Measurements from ENCODE around the gene TTC7B.
A peak's percentile ranks its signal among the peaks of the same experiment; 100 is the strongest.

The TTC7B gene

DNA sequence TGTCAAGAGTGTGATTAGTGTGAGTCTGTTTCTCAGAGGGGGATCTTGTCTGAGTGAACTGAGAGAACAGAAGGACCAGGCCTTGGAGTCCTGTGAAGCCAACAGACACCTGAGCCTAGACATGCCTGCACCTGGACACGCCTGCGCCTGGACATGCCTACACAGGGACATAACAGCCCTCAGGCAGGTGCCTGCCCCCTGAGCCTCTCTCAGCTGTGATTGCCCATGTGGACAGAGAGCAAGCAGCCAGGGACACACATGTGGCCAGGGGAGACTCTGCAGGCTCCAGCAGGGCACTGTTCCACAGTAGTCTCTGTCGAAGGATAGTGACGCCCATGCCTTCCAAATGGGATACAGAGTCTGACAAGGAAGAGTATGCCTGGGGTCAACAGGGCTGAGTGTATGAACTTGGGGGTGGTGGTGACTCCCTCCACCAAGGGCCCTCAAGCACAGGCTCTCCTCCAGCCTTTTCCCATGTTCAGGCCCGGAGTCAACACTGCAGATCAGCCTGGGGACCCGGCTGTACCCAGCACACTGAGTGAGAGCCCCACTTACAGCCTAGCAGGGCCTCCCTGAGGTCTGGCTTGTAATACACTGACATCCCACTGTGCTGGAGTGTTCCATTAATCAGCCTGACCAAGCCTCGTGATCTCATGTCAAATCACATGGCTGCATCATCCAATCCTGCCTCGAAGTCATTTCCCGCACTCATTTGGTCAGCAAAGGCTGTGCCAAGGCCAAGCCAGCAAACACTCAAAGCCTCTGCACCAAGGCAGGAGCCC lies 246.4 kb downstream of the TTC7B start:
- no peak for DNase-seq

DNA sequence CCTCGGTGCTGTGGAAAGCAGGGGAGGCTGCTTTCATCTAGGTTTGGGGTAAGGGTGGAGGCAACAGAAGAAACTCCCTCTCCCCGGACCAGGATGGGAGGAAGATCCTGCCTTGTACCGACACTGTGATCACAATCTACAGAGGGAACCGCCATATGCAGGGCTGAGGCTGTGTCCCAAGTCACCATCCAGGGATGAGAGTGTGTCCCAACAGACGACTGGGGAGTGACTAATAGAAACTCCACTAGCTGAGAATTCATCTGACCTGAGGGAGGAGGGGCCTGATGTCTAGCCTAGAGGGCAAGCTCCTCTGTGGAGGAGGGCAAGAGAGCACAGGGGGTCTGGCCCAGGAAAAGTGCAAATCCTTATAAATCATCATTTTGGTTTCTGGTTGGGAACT lies 247.0 kb downstream of the TTC7B start:
- no peak for DNase-seq

DNA sequence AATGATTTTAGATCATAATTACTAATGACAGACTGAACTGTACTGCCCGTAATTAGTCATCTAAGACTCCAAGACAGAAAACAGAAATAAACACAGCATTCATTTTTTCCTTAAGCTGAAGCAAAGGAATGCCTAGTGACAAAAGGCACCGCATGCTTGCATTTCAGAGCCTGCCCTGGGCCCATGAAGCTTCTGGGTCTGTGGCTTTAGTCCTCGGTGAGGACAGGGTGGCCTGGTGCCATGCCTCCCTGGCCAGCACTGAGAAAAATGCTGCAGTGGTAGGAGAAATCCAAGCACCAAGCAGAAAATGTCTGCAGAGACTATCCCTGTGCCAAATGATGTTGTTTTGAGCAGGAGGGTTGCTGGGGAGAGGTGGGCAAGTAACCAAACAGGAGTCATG lies 247.8 kb downstream of the TTC7B start:
- no peak for DNase-seq

DNA sequence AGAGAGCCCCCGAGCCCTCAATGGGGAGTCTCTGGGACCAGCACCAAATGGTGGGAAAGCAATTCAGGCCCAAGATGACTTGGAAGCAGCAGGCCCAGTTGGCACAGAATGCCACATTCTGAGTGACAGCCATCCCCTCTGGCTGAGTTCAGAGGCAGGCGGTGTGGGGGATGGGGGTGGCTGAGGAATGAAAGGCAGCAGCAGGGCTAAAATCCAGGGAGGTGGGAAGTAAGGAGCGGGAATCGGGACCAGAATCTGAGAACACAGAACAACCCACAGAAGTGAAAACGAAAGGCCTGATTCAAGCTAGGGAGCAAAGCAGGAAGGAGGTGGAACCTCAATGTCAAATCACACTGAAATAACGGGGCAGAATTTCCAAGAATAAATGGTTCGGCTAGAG lies 248.2 kb downstream of the TTC7B start:
- no peak for DNase-seq

GRCh38 chr14:90567191-90567590 lies 249.0 kb downstream of the TTC7B start:
- DNase-seq, result no peak

DNA sequence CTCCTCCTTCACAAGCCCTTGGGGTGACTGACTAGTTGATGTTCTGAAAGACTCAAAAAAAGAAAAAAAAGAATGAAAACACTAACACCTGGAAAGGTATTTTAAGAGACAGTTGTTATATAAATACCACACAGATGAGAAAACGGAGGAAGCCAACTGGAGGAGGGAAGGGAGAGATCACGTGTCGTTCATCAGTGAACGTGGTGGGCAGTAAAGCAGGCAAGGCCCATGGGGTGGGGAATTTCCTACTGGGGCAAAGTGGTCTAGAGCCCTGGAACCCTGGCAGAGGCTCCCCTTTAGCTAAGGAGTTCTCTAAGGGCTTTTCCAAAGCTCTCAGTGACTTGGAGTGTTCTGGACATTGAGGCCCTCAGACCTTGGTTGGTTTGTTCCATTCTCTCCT lies 249.7 kb downstream of the TTC7B start:
- no peak for DNase-seq

- DNase-seq, result no peak
Observed at GRCh38 chr14:90564496-90564895, 251.7 kb downstream of the TTC7B start.

DNA sequence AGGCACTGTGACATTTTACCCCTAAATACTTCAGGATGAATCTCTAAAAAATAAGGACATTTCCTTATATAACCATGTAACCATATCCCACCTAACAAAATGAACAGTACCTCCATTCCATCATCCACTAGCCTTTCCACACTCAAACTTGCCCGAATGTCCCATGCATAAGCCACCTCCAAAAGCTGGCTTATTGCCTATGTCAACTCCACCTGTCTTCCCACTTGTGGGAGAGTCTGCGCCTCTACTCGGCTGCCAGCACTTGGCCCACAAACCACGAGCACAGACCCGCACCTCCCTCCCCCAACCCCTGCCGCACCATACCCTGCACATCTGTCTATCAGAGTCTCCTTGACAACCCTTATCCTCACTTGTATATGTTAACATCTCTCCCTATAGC lies 253.6 kb downstream of the TTC7B start:
- no peak for DNase-seq

- DNase-seq, result no peak
Observed at GRCh38 chr14:90561920-90562319, 254.3 kb downstream of the TTC7B start.

- no peak for DNase-seq
Observed at GRCh38 chr14:90560991-90561390, 255.2 kb downstream of the TTC7B start.

- no peak for DNase-seq
Observed at GRCh38 chr14:90560558-90560957, 255.7 kb downstream of the TTC7B start.

DNA sequence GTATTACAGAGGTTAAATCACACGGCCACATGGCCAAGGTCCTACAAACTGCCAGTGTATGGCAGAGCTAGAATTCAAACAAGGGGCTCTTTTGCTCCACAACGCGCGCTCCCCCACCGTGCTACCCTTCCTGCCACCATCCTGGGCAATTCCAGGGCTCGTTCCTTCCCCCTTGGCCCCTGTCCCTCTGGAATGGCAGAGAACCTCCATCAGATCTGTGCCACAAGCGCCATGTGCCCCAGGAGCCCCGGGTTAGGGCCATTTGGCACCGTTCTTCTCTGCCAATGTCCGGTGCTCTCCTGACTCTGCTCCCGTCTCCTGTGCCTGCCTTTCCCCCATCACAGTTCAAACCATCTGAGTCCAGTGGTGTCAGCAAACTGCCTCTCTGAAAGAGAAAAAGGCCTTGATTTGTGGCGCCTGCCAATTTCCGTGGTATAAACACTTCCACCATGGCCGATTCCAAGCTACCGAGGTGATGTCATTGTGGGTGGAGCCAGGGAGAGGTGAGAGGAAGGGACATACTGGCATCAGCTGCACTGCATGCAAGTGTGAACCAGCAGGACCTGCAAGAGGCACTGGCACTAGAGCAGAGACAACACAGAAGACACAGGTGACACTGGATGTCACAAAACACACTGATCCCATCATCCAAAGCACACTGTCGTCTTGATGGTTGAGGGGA lies 256.3 kb downstream of the TTC7B start:
- DNase-seq, result peak; percentile 51

- DNase-seq, result no peak
Observed at GRCh38 chr14:90558983-90559590, 257.1 kb downstream of the TTC7B start.

GRCh38 chr14:90558041-90558982 lies 257.9 kb downstream of the TTC7B start:
- DNase-seq, result no peak

DNA sequence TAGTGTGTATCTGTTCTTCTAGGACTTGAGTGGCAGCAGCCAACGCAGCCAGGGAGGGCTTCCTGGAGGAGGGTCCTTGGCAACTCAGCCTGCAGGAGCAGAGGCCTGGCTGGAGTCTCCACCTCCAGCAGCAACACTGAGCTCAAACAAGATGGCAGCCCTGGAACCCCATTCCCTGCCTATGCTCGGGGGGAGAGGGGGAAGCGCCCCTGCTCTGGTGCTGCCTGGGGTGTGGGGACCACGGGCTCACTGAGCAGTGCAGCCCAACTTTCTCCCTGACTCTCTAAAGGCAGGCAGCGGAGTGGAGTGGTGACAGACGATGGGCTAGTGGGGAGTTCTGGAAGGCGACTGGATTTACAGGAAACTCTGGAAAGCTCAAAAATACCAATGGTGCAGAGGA lies 258.7 kb downstream of the TTC7B start:
- DNase-seq, result no peak

DNA sequence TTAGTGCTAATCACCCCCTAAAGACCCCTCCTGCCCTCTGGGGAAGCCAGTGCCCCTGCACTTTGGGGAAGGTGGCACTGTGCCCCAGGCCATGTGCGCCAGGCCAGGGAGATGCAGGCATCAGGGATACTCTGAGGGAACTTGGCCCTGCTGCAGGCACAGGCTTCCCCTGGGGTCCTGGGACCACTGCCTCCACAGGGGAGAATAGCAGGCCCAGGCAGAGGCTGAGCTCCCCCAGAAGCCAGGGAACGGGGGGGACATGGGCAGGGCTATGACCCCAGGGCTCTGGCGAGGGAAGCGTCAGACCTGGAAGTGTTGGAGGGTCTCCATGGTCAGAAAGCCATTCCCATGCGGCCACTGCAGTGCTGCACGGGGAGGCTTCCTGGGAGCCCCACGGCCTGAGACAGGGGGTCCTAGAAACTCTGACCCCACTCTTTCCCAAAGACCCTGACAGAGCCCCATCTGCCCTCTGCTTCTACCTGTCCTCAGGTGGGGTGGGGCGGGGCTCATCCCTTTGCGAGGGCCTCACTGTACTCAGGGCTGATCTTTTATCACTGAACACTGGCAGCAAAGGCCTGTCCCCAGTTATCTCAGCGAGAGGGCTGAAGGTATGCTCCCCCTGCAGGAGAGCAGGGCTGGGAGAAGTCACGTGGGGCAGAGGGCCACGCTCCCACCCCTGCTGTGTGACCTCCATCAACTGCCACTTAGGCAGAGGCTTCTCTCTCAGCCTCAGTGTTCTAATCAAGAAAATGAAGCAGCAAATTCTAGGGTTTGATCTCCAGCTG lies 259.4 kb downstream of the TTC7B start:
- DNase-seq, result peak; percentile 5

DNA sequence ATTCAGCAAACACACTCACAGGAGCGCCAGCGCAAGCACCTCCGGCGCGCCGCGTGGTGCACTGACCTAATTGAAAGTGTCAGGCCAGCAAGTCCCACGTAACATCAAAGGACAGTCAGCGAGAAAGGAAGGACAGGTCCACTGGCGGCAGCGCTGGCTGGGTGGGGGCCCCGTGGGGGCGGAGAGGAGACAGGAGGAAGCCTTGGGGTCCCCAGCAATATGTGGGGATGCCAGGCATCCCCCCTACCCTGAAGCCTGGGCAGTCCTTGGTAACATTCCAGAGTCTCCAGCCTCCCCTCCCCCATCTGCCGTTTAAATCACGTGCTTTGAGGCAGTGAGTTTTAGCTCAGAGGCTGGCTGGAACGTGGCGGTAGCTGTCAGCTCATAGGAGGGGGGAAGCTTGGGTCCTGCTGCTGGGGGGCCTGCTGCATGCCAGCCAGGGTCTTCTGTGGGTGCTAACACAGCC lies 260.2 kb downstream of the TTC7B start:
- peak; percentile 71 for DNase-seq

- DNase-seq, result peak; percentile 46
Observed at GRCh38 chr14:90555126-90556011, 260.9 kb downstream of the TTC7B start.

GRCh38 chr14:90554341-90554740 lies 261.9 kb downstream of the TTC7B start:
- DNase-seq, result no peak

DNA sequence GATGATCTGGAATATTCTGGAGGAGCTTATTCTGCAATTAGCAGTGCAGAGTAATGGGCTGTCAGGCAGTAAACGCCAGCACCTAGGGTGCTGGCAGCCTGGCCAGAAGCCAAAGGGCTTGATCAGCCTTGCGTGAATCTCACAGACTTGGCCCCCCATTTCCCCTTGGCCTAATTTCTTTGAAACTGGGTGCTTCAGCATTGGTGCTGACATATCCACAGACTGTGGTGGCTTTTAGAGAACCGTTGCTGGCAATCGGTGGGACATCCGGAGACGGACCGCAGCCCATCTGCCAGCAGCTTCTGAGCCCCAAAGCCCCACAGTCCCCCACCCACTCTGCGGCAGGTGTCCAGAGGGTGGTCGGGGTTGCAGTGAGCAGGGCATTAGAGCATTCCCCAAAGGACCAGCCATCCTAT lies 262.3 kb downstream of the TTC7B start:
- no peak for DNase-seq
